ENCODE data around the gene PTPRJ.

PTPRJ gene

GRCh38 chr11:48094643-48095339 lies 114.4 kb downstream of the PTPRJ start:
- H3K36me3 ChIP-seq (ENCODE audit: control insufficient read depth, insufficient read depth, low read length), result no peaks in the 10 kb centered on the region
- WGBS (ENCODE audit: insufficient coverage, insufficient read length), result no CpG with 5 or more reads among the region's 9 CpGs
- DNase-seq (ENCODE audit: low read depth, low spot score), result no peak
- H3K4me1 ChIP-seq (ENCODE audit: control insufficient read depth, insufficient read depth, low read length), result peaks cover 6% of the 10 kb centered on the region
- H3K27me3 ChIP-seq (ENCODE audit: control insufficient read depth, insufficient read depth, low read length), result no peaks in the 10 kb centered on the region
- no peaks in the 10 kb centered on the region for H3K9me3 ChIP-seq (ENCODE audit: control insufficient read depth, insufficient read depth, low read length)
- H3K27ac ChIP-seq (ENCODE audit: low read length), result no peak overlapping the region
- H3K4me3 ChIP-seq (ENCODE audit: low read length), result no peak overlapping the region

GRCh38 chr11:48095779-48096470 lies 115.6 kb downstream of the PTPRJ start:
- no peaks in the 10 kb centered on the region for H3K27me3 ChIP-seq (ENCODE audit: control insufficient read depth, insufficient read depth, low read length)
- no peak overlapping the region for H3K27ac ChIP-seq (ENCODE audit: low read length)
- no peak overlapping the region for H3K4me3 ChIP-seq (ENCODE audit: low read length)
- no CpG with 5 or more reads among the region's 12 CpGs for WGBS (ENCODE audit: insufficient coverage, insufficient read length)
- H3K9me3 ChIP-seq (ENCODE audit: control insufficient read depth, insufficient read depth, low read length), result no peaks in the 10 kb centered on the region
- DNase-seq (ENCODE audit: low read depth, low spot score), result no peak
- H3K4me1 ChIP-seq (ENCODE audit: control insufficient read depth, insufficient read depth, low read length), result peaks cover 6% of the 10 kb centered on the region
- no peaks in the 10 kb centered on the region for H3K36me3 ChIP-seq (ENCODE audit: control insufficient read depth, insufficient read depth, low read length)

GRCh38 chr11:48096588-48097525 lies 116.5 kb downstream of the PTPRJ start:
- H3K4me1 ChIP-seq (ENCODE audit: control insufficient read depth, insufficient read depth, low read length), result peaks cover 9% of the 10 kb centered on the region
- no peak overlapping the region for H3K27ac ChIP-seq (ENCODE audit: low read length)
- WGBS (ENCODE audit: insufficient coverage, insufficient read length), result no CpG with 5 or more reads among the region's 6 CpGs
- H3K4me3 ChIP-seq (ENCODE audit: low read length), result no peak overlapping the region
- H3K27me3 ChIP-seq (ENCODE audit: control insufficient read depth, insufficient read depth, low read length), result no peaks in the 10 kb centered on the region
- DNase-seq (ENCODE audit: low read depth, low spot score), result no peak
- no peaks in the 10 kb centered on the region for H3K9me3 ChIP-seq (ENCODE audit: control insufficient read depth, insufficient read depth, low read length)
- H3K36me3 ChIP-seq (ENCODE audit: control insufficient read depth, insufficient read depth, low read length), result no peaks in the 10 kb centered on the region

- no peak overlapping the region for H3K4me3 ChIP-seq (ENCODE audit: low read length)
- H3K36me3 ChIP-seq (ENCODE audit: control insufficient read depth, insufficient read depth, low read length), result no peaks in the 10 kb centered on the region
- no peak overlapping the region for H3K27ac ChIP-seq (ENCODE audit: low read length)
- no peaks in the 10 kb centered on the region for H3K9me3 ChIP-seq (ENCODE audit: control insufficient read depth, insufficient read depth, low read length)
- no CpG with 5 or more reads among the region's 6 CpGs for WGBS (ENCODE audit: insufficient coverage, insufficient read length)
- H3K27me3 ChIP-seq (ENCODE audit: control insufficient read depth, insufficient read depth, low read length), result no peaks in the 10 kb centered on the region
- no peak for DNase-seq (ENCODE audit: low read depth, low spot score)
- H3K4me1 ChIP-seq (ENCODE audit: control insufficient read depth, insufficient read depth, low read length), result peaks cover 9% of the 10 kb centered on the region
Measured at GRCh38 chr11:48098024-48098423, 117.7 kb downstream of the PTPRJ start.

- Histone ChIP-seq H3K27me3 (ENCODE audit: control insufficient read depth, insufficient read depth, low read length) (no peaks in the 10 kb centered on the region), H3K4me1 (ENCODE audit: control insufficient read depth, insufficient read depth, low read length) (peaks cover 10% of the 10 kb centered on the region), H3K27ac (ENCODE audit: low read length) (no peak overlapping the region), H3K4me3 (ENCODE audit: low read length) (no peak overlapping the region), H3K36me3 (ENCODE audit: control insufficient read depth, insufficient read depth, low read length) (no peaks in the 10 kb centered on the region), H3K9me3 (ENCODE audit: control insufficient read depth, insufficient read depth, low read length) (no peaks in the 10 kb centered on the region)
- no CpG with 5 or more reads among the region's 6 CpGs for WGBS (ENCODE audit: insufficient coverage, insufficient read length)
- DNase-seq (ENCODE audit: low read depth, low spot score), result no peak
Measured at GRCh38 chr11:48099916-48100446, 119.6 kb downstream of the PTPRJ start.

GRCh38 chr11:48101044-48101733 lies 120.8 kb downstream of the PTPRJ start:
- Histone ChIP-seq H3K36me3 (ENCODE audit: control insufficient read depth, insufficient read depth, low read length) (no peaks in the 10 kb centered on the region), H3K27me3 (ENCODE audit: control insufficient read depth, insufficient read depth, low read length) (no peaks in the 10 kb centered on the region), H3K27ac (ENCODE audit: low read length) (no peak overlapping the region), H3K9me3 (ENCODE audit: control insufficient read depth, insufficient read depth, low read length) (no peaks in the 10 kb centered on the region), H3K4me3 (ENCODE audit: low read length) (no peak overlapping the region), H3K4me1 (ENCODE audit: control insufficient read depth, insufficient read depth, low read length) (peaks cover 8% of the 10 kb centered on the region)
- no peak for DNase-seq (ENCODE audit: low read depth, low spot score)
- no CpG with 5 or more reads among the region's 11 CpGs for WGBS (ENCODE audit: insufficient coverage, insufficient read length)

GRCh38 chr11:48101958-48102357 lies 121.6 kb downstream of the PTPRJ start:
- Histone ChIP-seq H3K27ac (ENCODE audit: low read length) (no peak overlapping the region), H3K27me3 (ENCODE audit: control insufficient read depth, insufficient read depth, low read length) (no peaks in the 10 kb centered on the region), H3K36me3 (ENCODE audit: control insufficient read depth, insufficient read depth, low read length) (no peaks in the 10 kb centered on the region), H3K9me3 (ENCODE audit: control insufficient read depth, insufficient read depth, low read length) (no peaks in the 10 kb centered on the region), H3K4me3 (ENCODE audit: low read length) (no peak overlapping the region), H3K4me1 (ENCODE audit: control insufficient read depth, insufficient read depth, low read length) (peaks cover 5% of the 10 kb centered on the region)
- no peak for DNase-seq (ENCODE audit: low read depth, low spot score)
- WGBS (ENCODE audit: insufficient coverage, insufficient read length), result no CpG with 5 or more reads among the region's 6 CpGs

- Histone ChIP-seq H3K27ac (ENCODE audit: low read length) (no peak overlapping the region), H3K4me1 (ENCODE audit: control insufficient read depth, insufficient read depth, low read length) (peaks cover 6% of the 10 kb centered on the region), H3K4me3 (ENCODE audit: low read length) (no peak overlapping the region), H3K36me3 (ENCODE audit: control insufficient read depth, insufficient read depth, low read length) (no peaks in the 10 kb centered on the region), H3K9me3 (ENCODE audit: control insufficient read depth, insufficient read depth, low read length) (no peaks in the 10 kb centered on the region), H3K27me3 (ENCODE audit: control insufficient read depth, insufficient read depth, low read length) (no peaks in the 10 kb centered on the region)
- no CpG with 5 or more reads among the region's 12 CpGs for WGBS (ENCODE audit: insufficient coverage, insufficient read length)
- no peak for DNase-seq (ENCODE audit: low read depth, low spot score)
Measured at GRCh38 chr11:48103621-48104567, 123.5 kb downstream of the PTPRJ start.

GRCh38 chr11:48104568-48104924 lies 124.2 kb downstream of the PTPRJ start:
- WGBS (ENCODE audit: insufficient coverage, insufficient read length), result no CpG with 5 or more reads among the region's 3 CpGs
- Histone ChIP-seq H3K9me3 (ENCODE audit: control insufficient read depth, insufficient read depth, low read length) (no peaks in the 10 kb centered on the region), H3K4me1 (ENCODE audit: control insufficient read depth, insufficient read depth, low read length) (peaks cover 7% of the 10 kb centered on the region), H3K27ac (ENCODE audit: low read length) (no peak overlapping the region), H3K36me3 (ENCODE audit: control insufficient read depth, insufficient read depth, low read length) (no peaks in the 10 kb centered on the region), H3K4me3 (ENCODE audit: low read length) (no peak overlapping the region), H3K27me3 (ENCODE audit: control insufficient read depth, insufficient read depth, low read length) (no peaks in the 10 kb centered on the region)
- no peak for DNase-seq (ENCODE audit: low read depth, low spot score)

Data from iPS DF 6.9 (cell line).